ENCODE measurements around the gene RIMS1. TPM values are rescaled to one million over a fixed set of nuclear protein-coding genes. Genes with fewer than 3 reads are reported as not detected.

Gene RIMS1
- total RNA-seq, 1 experiment from 2014 or later, result 1.1 TPM

DNA sequence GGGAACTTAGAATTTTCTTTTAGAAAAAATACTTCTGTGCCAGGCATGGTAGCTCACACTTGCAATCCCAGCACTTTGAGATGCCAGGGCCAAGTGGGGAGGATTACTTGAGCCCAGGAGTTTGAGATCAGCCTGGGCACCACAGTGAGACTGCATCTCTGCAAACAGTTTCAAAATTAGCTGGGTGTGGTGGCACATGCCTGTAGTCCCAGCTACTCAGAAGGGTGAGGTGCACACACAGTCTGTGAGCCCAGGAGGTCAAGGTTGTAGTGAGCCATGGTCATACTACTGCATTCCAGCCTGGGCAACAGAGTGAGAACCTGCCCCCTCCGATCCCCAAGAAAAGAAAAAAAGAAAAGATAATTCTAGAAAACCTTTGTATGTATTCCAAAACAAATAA is 389.5 kb downstream of the RIMS1 start (continued):
- TF ChIP-seq, protein P1, sequence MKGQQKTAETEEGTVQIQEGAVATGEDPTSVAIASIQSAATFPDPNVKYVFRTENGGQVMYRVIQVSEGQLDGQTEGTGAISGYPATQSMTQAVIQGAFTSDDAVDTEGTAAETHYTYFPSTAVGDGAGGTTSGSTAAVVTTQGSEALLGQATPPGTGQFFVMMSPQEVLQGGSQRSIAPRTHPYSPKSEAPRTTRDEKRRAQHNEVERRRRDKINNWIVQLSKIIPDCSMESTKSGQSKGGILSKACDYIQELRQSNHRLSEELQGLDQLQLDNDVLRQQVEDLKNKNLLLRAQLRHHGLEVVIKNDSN (CRISPR knock-in tag; IDR thresholded peaks at IDR 0.05), result no peak
- TF ChIP-seq TEAD1 (CRISPR knock-in tag; IDR thresholded peaks at IDR 0.05), result no peak
- TF ChIP-seq RELA (CRISPR knock-in tag; IDR thresholded peaks at IDR 0.05; ENCODE audit: borderline replicate concordance), result no peak

GRCh38 chr6:72282201-72282600 is 395.9 kb downstream of the RIMS1 start:
- H3K9me3 Mint-ChIP-seq, result no peaks in the 10 kb centered on the region
- ChIA-PET CTCF (interaction anchor here (1.1 kb wide), 1 partner anchor 64 kb away, joined by 3 read pairs; no protein-coding TSS in a partner anchor), POLR2A (no interaction called here)
- H3K4me3 Mint-ChIP-seq, result no peak overlapping the region
- H3K27ac Mint-ChIP-seq, result no peak overlapping the region
- no peak for DNase-seq (ENCODE audit: low spot score)
- no peaks in the 10 kb centered on the region for H3K4me1 Mint-ChIP-seq
- no peak for ATAC-seq
- H3K36me3 Mint-ChIP-seq, result no peaks in the 10 kb centered on the region
- H3K27me3 Mint-ChIP-seq (ENCODE audit: low read depth), result no peaks in the 10 kb centered on the region
- TF ChIP-seq, protein P2, sequence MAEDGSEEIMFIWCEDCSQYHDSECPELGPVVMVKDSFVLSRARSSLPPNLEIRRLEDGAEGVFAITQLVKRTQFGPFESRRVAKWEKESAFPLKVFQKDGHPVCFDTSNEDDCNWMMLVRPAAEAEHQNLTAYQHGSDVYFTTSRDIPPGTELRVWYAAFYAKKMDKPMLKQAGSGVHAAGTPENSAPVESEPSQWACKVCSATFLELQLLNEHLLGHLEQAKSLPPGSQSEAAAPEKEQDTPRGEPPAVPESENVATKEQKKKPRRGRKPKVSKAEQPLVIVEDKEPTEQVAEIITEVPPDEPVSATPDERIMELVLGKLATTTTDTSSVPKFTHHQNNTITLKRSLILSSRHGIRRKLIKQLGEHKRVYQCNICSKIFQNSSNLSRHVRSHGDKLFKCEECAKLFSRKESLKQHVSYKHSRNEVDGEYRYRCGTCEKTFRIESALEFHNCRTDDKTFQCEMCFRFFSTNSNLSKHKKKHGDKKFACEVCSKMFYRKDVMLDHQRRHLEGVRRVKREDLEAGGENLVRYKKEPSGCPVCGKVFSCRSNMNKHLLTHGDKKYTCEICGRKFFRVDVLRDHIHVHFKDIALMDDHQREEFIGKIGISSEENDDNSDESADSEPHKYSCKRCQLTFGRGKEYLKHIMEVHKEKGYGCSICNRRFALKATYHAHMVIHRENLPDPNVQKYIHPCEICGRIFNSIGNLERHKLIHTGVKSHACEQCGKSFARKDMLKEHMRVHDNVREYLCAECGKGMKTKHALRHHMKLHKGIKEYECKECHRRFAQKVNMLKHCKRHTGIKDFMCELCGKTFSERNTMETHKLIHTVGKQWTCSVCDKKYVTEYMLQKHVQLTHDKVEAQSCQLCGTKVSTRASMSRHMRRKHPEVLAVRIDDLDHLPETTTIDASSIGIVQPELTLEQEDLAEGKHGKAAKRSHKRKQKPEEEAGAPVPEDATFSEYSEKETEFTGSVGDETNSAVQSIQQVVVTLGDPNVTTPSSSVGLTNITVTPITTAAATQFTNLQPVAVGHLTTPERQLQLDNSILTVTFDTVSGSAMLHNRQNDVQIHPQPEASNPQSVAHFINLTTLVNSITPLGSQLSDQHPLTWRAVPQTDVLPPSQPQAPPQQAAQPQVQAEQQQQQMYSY (CRISPR knock-in tag; IDR thresholded peaks at IDR 0.05), result no peak
- TF ChIP-seq ERG (CRISPR knock-in tag; IDR thresholded peaks at IDR 0.05), result no peak

DNA sequence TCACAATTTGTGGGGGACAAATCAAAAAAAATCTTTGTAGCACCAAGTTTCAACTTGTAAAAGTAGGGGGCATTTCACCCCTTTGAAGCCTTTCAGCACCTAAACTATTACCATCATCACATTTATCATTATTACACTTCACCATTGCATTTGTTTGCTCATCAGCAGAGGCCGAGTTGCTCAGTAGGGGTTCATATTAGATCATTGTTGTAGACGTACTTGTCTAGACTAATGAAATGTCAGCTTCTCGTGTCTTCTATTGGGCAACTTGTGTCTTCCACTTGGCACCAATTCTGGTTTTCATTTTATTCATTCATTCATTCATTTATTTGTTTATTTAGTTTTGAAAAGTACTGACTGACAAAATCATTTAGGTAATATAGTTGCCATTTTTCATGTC is 397.2 kb downstream of the RIMS1 start:
- Mint-ChIP-seq H3K4me3 (no peak overlapping the region), H3K27ac (no peak overlapping the region), H3K4me1 (peaks cover 3% of the 10 kb centered on the region), H3K9me3 (no peaks in the 10 kb centered on the region), H3K27me3 (ENCODE audit: low read depth) (no peaks in the 10 kb centered on the region), H3K36me3 (no peaks in the 10 kb centered on the region)
- ATAC-seq (no peak), DNase-seq (ENCODE audit: low spot score) (no peak)
- ChIA-PET POLR2A (no interaction called here), CTCF (no interaction called here)
- TF ChIP-seq, protein P3, sequence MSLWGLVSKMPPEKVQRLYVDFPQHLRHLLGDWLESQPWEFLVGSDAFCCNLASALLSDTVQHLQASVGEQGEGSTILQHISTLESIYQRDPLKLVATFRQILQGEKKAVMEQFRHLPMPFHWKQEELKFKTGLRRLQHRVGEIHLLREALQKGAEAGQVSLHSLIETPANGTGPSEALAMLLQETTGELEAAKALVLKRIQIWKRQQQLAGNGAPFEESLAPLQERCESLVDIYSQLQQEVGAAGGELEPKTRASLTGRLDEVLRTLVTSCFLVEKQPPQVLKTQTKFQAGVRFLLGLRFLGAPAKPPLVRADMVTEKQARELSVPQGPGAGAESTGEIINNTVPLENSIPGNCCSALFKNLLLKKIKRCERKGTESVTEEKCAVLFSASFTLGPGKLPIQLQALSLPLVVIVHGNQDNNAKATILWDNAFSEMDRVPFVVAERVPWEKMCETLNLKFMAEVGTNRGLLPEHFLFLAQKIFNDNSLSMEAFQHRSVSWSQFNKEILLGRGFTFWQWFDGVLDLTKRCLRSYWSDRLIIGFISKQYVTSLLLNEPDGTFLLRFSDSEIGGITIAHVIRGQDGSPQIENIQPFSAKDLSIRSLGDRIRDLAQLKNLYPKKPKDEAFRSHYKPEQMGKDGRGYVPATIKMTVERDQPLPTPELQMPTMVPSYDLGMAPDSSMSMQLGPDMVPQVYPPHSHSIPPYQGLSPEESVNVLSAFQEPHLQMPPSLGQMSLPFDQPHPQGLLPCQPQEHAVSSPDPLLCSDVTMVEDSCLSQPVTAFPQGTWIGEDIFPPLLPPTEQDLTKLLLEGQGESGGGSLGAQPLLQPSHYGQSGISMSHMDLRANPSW (CRISPR knock-in tag; conservative IDR thresholded peaks at IDR 0.05; ENCODE audit: low read depth), result no peak
- TF ChIP-seq, protein P4, sequence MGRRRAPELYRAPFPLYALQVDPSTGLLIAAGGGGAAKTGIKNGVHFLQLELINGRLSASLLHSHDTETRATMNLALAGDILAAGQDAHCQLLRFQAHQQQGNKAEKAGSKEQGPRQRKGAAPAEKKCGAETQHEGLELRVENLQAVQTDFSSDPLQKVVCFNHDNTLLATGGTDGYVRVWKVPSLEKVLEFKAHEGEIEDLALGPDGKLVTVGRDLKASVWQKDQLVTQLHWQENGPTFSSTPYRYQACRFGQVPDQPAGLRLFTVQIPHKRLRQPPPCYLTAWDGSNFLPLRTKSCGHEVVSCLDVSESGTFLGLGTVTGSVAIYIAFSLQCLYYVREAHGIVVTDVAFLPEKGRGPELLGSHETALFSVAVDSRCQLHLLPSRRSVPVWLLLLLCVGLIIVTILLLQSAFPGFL (CRISPR knock-in tag; IDR thresholded peaks at IDR 0.05; ENCODE audit: borderline replicate concordance), result no peak
- no peak for TF ChIP-seq ELF4 (CRISPR knock-in tag; IDR thresholded peaks at IDR 0.05; ENCODE audit: low read depth)
- TF ChIP-seq JUN (CRISPR knock-in tag; IDR thresholded peaks at IDR 0.05), result no peak
- TF ChIP-seq IRF2 (CRISPR knock-in tag; IDR thresholded peaks at IDR 0.05; ENCODE audit: borderline replicate concordance, low read depth), result no peak
- no peak for TF ChIP-seq ZNF219 (CRISPR knock-in tag; IDR thresholded peaks at IDR 0.05; ENCODE audit: borderline replicate concordance)
- TF ChIP-seq OVOL2 (CRISPR knock-in tag; IDR thresholded peaks at IDR 0.05; ENCODE audit: borderline replicate concordance), result no peak
- TF ChIP-seq ZNF281 (CRISPR knock-in tag; IDR thresholded peaks at IDR 0.05), result no peak
- TF ChIP-seq CREM (CRISPR knock-in tag; IDR thresholded peaks at IDR 0.05), result no peak
- TF ChIP-seq SMAD3 (CRISPR knock-in tag; IDR thresholded peaks at IDR 0.05; ENCODE audit: borderline replicate concordance), result no peak
- TF ChIP-seq, protein P5, sequence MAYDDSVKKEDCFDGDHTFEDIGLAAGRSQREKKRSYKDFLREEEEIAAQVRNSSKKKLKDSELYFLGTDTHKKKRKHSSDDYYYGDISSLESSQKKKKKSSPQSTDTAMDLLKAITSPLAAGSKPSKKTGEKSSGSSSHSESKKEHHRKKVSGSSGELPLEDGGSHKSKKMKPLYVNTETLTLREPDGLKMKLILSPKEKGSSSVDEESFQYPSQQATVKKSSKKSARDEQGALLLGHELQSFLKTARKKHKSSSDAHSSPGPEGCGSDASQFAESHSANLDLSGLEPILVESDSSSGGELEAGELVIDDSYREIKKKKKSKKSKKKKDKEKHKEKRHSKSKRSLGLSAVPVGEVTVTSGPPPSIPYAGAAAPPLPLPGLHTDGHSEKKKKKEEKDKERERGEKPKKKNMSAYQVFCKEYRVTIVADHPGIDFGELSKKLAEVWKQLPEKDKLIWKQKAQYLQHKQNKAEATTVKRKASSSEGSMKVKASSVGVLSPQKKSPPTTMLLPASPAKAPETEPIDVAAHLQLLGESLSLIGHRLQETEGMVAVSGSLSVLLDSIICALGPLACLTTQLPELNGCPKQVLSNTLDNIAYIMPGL (CRISPR knock-in tag; IDR thresholded peaks at IDR 0.05), result no peak

Data from WTC11 (cell line).